ENCODE results near the gene PTPRD. TPM values are rescaled to one million over a fixed set of nuclear protein-coding genes. Genes with fewer than 3 reads are reported as not detected.

PTPRD gene
- total RNA-seq, 2 experiments from 2014 or later: 0.03 TPM; not detected in 1

- no peak overlapping the region for H3K27ac ChIP-seq (ENCODE audit: low read depth, low read length, poor library complexity, severe bottlenecking)
- no peak overlapping the region for H3K4me3 ChIP-seq (ENCODE audit: low read depth, low read length, poor library complexity, severe bottlenecking)
- H3K4me2 ChIP-seq (ENCODE audit: low read length): no peak overlapping the region
- no peaks in the 10 kb centered on the region for H3K9me2 ChIP-seq (ENCODE audit: insufficient read depth, low read length)
- CTCF ChIA-PET (ENCODE audit: unreplicated experiment): no interaction called here
- no peaks in the 10 kb centered on the region for H3K36me3 ChIP-seq (ENCODE audit: insufficient read depth, low read length)
- H2AFZ ChIP-seq (ENCODE audit: low read length): no peak overlapping the region
- H4K20me1 ChIP-seq (ENCODE audit: insufficient read depth, low read length): no peaks in the 10 kb centered on the region
- BruUV-seq (replicated peaks): no TSS peak
- TF ChIP-seq EZH2phosphoT487 (IDR thresholded peaks at IDR 0.05; ENCODE audit: borderline replicate concordance, low read depth, low read length) (no peak), CTCF (conservative IDR thresholded peaks at IDR 0.05; ENCODE audit: low read length) (no peak)
- no peak for DNase-seq (ENCODE audit: low spot score)
- no peaks in the 10 kb centered on the region for H3K4me1 ChIP-seq (ENCODE audit: insufficient read depth, low read length, poor library complexity, severe bottlenecking)
- POLR2A ChIA-PET: no interaction called here
- H3K79me2 ChIP-seq (ENCODE audit: insufficient read depth, low read depth, low read length): no peaks in the 10 kb centered on the region
- H3K9me3 ChIP-seq (ENCODE audit: low read length): no peaks in the 10 kb centered on the region
- intact Hi-C loops (cut with micrococcal nuclease; ENCODE audit: unreplicated experiment): no loop called here
Measured at GRCh38 chr9:8432224-8432623, 2180.6 kb downstream of the PTPRD start.

GRCh38 chr9:8431505-8431904 is 2181.3 kb downstream of the PTPRD start:
- TF ChIP-seq EZH2phosphoT487 (IDR thresholded peaks at IDR 0.05; ENCODE audit: borderline replicate concordance, low read depth, low read length) (no peak), CTCF (conservative IDR thresholded peaks at IDR 0.05; ENCODE audit: low read length) (no peak)
- H3K27ac ChIP-seq (ENCODE audit: low read depth, low read length, poor library complexity, severe bottlenecking): no peak overlapping the region
- DNase-seq (ENCODE audit: low spot score): no peak
- H3K4me3 ChIP-seq (ENCODE audit: low read depth, low read length, poor library complexity, severe bottlenecking): no peak overlapping the region
- H4K20me1 ChIP-seq (ENCODE audit: insufficient read depth, low read length): no peaks in the 10 kb centered on the region
- intact Hi-C loops (cut with micrococcal nuclease; ENCODE audit: unreplicated experiment): no loop called here
- no peaks in the 10 kb centered on the region for H3K36me3 ChIP-seq (ENCODE audit: insufficient read depth, low read length)
- no TSS peak for BruUV-seq (replicated peaks)
- ChIA-PET CTCF (ENCODE audit: unreplicated experiment) (no interaction called here), POLR2A (interaction anchor here (0.5 to 0.6 kb wide), 2 partner anchors 8 to 507 kb away, joined by 3 to 6 read pairs; no protein-coding TSS in a partner anchor)
- H3K4me1 ChIP-seq (ENCODE audit: insufficient read depth, low read length, poor library complexity, severe bottlenecking): no peaks in the 10 kb centered on the region
- no peaks in the 10 kb centered on the region for H3K79me2 ChIP-seq (ENCODE audit: insufficient read depth, low read depth, low read length)
- H3K4me2 ChIP-seq (ENCODE audit: low read length): no peak overlapping the region
- H2AFZ ChIP-seq (ENCODE audit: low read length): no peak overlapping the region
- H3K9me3 ChIP-seq (ENCODE audit: low read length): no peaks in the 10 kb centered on the region
- H3K9me2 ChIP-seq (ENCODE audit: insufficient read depth, low read length): no peaks in the 10 kb centered on the region

- BruUV-seq (replicated peaks): no TSS peak
- intact Hi-C loops (cut with micrococcal nuclease; ENCODE audit: unreplicated experiment): no loop called here
Measured at GRCh38 chr9:8430945-8431344, 2181.9 kb downstream of the PTPRD start.

More at GRCh38 chr9:8430945-8431344, 2181.9 kb downstream of the PTPRD start:
- Histone ChIP-seq H2AFZ (ENCODE audit: low read length) (no peak overlapping the region), H3K4me3 (ENCODE audit: low read depth, low read length, poor library complexity, severe bottlenecking) (no peak overlapping the region), H3K9me3 (ENCODE audit: low read length) (no peaks in the 10 kb centered on the region), H3K79me2 (ENCODE audit: insufficient read depth, low read depth, low read length) (no peaks in the 10 kb centered on the region), H4K20me1 (ENCODE audit: insufficient read depth, low read length) (no peaks in the 10 kb centered on the region), H3K4me1 (ENCODE audit: insufficient read depth, low read length, poor library complexity, severe bottlenecking) (no peaks in the 10 kb centered on the region), H3K27ac (ENCODE audit: low read depth, low read length, poor library complexity, severe bottlenecking) (no peak overlapping the region), H3K9me2 (ENCODE audit: insufficient read depth, low read length) (no peaks in the 10 kb centered on the region), H3K4me2 (ENCODE audit: low read length) (no peak overlapping the region), H3K36me3 (ENCODE audit: insufficient read depth, low read length) (no peaks in the 10 kb centered on the region)
- ChIA-PET CTCF (ENCODE audit: unreplicated experiment) (no interaction called here), POLR2A (interaction anchor here (0.5 to 0.7 kb wide), 2 partner anchors 8 to 33 kb away, joined by 3 read pairs; no protein-coding TSS in a partner anchor)
- DNase-seq (ENCODE audit: low spot score): no peak
- TF ChIP-seq CTCF (conservative IDR thresholded peaks at IDR 0.05; ENCODE audit: low read length) (no peak), EZH2phosphoT487 (IDR thresholded peaks at IDR 0.05; ENCODE audit: borderline replicate concordance, low read depth, low read length) (no peak)

Measured in OCI-LY7 (cell line).